Measurements from ENCODE around the gene CRYBG1. TPM values are rescaled to one million over a fixed set of nuclear protein-coding genes. Genes with fewer than 3 reads are reported as not detected.
A peak's percentile ranks its signal among the peaks of the same experiment; 100 is the strongest.
"Not testable (repeated sequence)": the region's sequence is repeated elsewhere in the genome, so short reads cannot be mapped to it uniquely, and the experiment has no call there.

The CRYBG1 gene
- polyA plus RNA-seq, 1 experiment, result 1.9 TPM

- no peak for DNase-seq (ENCODE audit: low read depth, low spot score)
- TF ChIP-seq CTCF (IDR thresholded peaks at IDR 0.05; ENCODE audit: low read depth, low read length), result no peak
- H3K9me3 ChIP-seq (ENCODE audit: control insufficient read depth, insufficient read depth, low read length), result no peaks in the 10 kb centered on the region
- ChIA-PET POLR2A (no interaction called here), CTCF (interaction anchor here (1.4 kb wide), 1 partner anchor 20 kb away, joined by 6 read pairs; no protein-coding TSS in a partner anchor)
- peak overlapping the region; percentile 69 for H3K27ac ChIP-seq (ENCODE audit: low read depth, low read length)
- no peaks in the 10 kb centered on the region for H3K27me3 ChIP-seq (ENCODE audit: control insufficient read depth, insufficient read depth, low read length)
- H3K4me3 ChIP-seq (ENCODE audit: low read depth, low read length), result no peak overlapping the region
Measured at GRCh38 chr6:106546261-106546690, 185.8 kb downstream of the CRYBG1 start.

DNA sequence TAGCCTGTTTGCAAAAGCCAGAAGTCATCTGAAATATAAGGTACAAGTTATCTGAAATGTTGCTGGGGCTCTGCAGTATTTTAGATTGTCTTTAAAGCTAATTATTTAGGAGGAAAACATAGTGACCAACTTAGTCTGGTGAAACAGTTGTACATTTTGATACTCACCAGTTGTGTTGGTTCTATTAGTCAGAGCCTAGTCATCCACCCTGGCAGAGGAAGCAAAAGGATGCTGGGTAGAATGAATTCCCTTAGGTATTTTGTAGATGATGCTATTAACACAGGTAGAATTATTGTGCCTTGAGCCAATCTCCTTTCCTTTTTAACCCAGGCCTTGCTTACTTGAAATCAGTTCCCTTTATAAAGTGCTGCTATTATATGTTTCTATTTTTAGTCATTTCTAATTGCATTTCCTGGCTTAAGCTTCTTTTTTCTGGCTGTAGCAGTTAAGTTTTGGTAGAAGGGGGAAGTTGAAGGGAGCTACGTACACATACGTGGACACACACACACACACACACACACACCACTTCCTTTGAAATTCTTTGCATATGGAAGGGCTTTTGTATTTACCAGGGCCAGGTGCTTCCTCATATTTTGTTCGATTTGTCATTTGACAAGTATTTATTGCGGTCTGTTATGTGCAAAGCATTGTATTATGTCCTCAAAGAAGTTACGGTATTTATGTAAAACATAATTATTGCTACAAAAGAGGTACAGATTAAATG is 186.3 kb downstream of the CRYBG1 start:
- Histone ChIP-seq H3K27ac (ENCODE audit: low read depth, low read length) (peak overlapping the region; percentile 69), H3K4me3 (ENCODE audit: low read depth, low read length) (no peak overlapping the region), H3K9me3 (ENCODE audit: control insufficient read depth, insufficient read depth, low read length) (no peaks in the 10 kb centered on the region), H3K27me3 (ENCODE audit: control insufficient read depth, insufficient read depth, low read length) (no peaks in the 10 kb centered on the region)
- TF ChIP-seq CTCF (IDR thresholded peaks at IDR 0.05; ENCODE audit: low read depth, low read length), result no peak
- peak; percentile 37 for DNase-seq (ENCODE audit: low read depth, low spot score)
- ChIA-PET CTCF (interaction anchor here (1.4 kb wide), 1 partner anchor 20 kb away, joined by 6 read pairs; no protein-coding TSS in a partner anchor), POLR2A (no interaction called here)

GRCh38 chr6:106547601-106548453 is 187.3 kb downstream of the CRYBG1 start:
- Histone ChIP-seq H3K27ac (ENCODE audit: low read depth, low read length) (no peak overlapping the region), H3K9me3 (ENCODE audit: control insufficient read depth, insufficient read depth, low read length) (no peaks in the 10 kb centered on the region), H3K27me3 (ENCODE audit: control insufficient read depth, insufficient read depth, low read length) (no peaks in the 10 kb centered on the region), H3K4me3 (ENCODE audit: low read depth, low read length) (no peak overlapping the region)
- POLR2A ChIA-PET, result no interaction called here
- peak; percentile 72 for DNase-seq (ENCODE audit: low read depth, low spot score)
- CTCF ChIA-PET, result interaction anchor here (1.1 to 1.4 kb wide), 2 partner anchors 19 kb away, joined by 6 read pairs; no protein-coding TSS in a partner anchor
- TF ChIP-seq CTCF (IDR thresholded peaks at IDR 0.05; ENCODE audit: low read depth, low read length), result peak; percentile 11; the same call in 1 of the 2 replicates

DNA sequence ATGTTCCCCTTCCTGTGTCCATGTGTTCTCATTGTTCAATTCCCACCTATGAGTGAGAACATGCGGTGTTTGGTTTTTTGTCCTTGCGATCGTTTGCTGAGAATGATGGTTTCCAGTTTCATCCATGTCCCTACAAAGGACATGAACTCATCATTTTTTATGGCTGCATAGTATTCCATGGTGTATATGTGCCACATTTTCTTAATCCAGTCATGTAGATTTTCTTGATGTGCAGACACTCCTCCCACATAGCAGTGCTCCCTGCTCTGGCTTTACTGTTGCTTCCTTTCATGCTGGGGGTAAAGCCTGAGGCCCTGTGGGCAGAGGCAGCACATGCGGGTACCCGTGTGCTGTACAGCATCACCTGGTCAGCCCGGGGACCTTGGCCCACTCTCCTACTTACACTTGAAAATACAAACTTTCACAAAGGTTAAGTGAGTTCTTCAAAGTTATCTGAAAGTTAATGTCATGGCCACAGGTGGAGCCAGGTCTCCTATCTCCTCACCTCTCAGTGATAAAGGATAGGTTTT is 188.5 kb downstream of the CRYBG1 start:
- CTCF ChIA-PET, result interaction anchor here (0.7 to 1.1 kb wide), 2 partner anchors 17 to 18 kb away, joined by 6 read pairs; no protein-coding TSS in a partner anchor
- H3K27me3 ChIP-seq (ENCODE audit: control insufficient read depth, insufficient read depth, low read length); POLR2A ChIA-PET; H3K4me3 ChIP-seq (ENCODE audit: low read depth, low read length); H3K27ac ChIP-seq (ENCODE audit: low read depth, low read length); DNase-seq (ENCODE audit: low read depth, low spot score); H3K9me3 ChIP-seq (ENCODE audit: control insufficient read depth, insufficient read depth, low read length): not testable (repeated sequence)

DNA sequence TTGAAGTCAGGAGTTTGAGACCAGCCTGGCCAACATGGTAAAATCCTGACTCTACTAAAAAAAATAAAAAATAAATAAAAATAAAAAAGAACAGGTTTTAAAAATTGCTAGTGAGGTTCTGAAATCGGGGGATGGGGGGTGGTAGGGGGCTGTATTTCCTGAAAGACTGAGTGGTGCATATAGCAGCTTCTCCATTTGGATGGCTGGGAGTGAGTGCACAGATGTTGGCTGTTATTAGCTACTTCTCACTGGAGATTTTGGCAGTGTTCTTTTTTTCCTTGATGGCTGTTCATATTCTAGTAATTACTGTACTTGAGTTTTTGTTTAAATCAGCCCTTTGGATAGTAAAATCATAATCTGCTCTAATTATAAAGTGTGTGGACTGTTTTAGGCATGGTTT is 189.0 kb downstream of the CRYBG1 start:
- TF ChIP-seq CTCF (IDR thresholded peaks at IDR 0.05; ENCODE audit: low read depth, low read length), result no peak

More for the DNA sequence above, 189.0 kb downstream of the CRYBG1 start:
- Histone ChIP-seq H3K4me3 (ENCODE audit: low read depth, low read length) (no peak overlapping the region), H3K9me3 (ENCODE audit: control insufficient read depth, insufficient read depth, low read length) (no peaks in the 10 kb centered on the region), H3K27ac (ENCODE audit: low read depth, low read length) (no peak overlapping the region), H3K27me3 (ENCODE audit: control insufficient read depth, insufficient read depth, low read length) (no peaks in the 10 kb centered on the region)
- DNase-seq (ENCODE audit: low read depth, low spot score), result no peak
- ChIA-PET CTCF (interaction anchor here (0.7 kb wide), 1 partner anchor 17 kb away, joined by 6 read pairs; no protein-coding TSS in a partner anchor), POLR2A (no interaction called here)
